ENCODE data around the gene FANCC.

GRCh38 chr9:95270790-95271189, 46.7 kb downstream of the FANCC start:
- TF ChIP-seq CTCF (IDR thresholded peaks at IDR 0.05) (no peak), POLR2A (IDR thresholded peaks at IDR 0.05) (no peak)
